Omental fat pad (tissue), 4 donors: ENCODE measurements around the gene SYNM. TPM values are rescaled to one million over a fixed set of nuclear protein-coding genes. Genes with fewer than 3 reads are reported as not detected.

ENCODE experiments used
- ATAC-seq: fragments of 150-250 bp; one replicate; pipeline ENCODE4 v1.9.1; 2016; ENCODE audit warnings: mild to moderate bottlenecking, moderate library complexity; ENCODE audit not compliant: low FRiP score
- DNase-seq: peaks from one replicate; pipeline ENCODE4 v3.0.0-alpha.2; 2019; ENCODE audit warnings: low spot score
- CTCF ChIP-seq, 3 donors: fragments of 450-650 bp; IDR thresholded peaks; one replicate each; pipeline ENCODE4 v1.5.1; 2016 to 2017; ENCODE audit warnings: antibody characterized with exemption in 3 of 3, mild to moderate bottlenecking in 3 of 3, moderate library complexity in 2 of 3
- total RNA-seq, 4 donors: library from RNA; depleted of rRNA; stranded (reverse); fragments of >200 nt; gene quantifications; one replicate each; pipeline ENCODE4 v1.1.0, GENCODE V29; 2016

The SYNM gene
- total RNA-seq, 4 donors from 2014 or later, result 13.6 to 49.7 (median 37.5) TPM

DNA sequence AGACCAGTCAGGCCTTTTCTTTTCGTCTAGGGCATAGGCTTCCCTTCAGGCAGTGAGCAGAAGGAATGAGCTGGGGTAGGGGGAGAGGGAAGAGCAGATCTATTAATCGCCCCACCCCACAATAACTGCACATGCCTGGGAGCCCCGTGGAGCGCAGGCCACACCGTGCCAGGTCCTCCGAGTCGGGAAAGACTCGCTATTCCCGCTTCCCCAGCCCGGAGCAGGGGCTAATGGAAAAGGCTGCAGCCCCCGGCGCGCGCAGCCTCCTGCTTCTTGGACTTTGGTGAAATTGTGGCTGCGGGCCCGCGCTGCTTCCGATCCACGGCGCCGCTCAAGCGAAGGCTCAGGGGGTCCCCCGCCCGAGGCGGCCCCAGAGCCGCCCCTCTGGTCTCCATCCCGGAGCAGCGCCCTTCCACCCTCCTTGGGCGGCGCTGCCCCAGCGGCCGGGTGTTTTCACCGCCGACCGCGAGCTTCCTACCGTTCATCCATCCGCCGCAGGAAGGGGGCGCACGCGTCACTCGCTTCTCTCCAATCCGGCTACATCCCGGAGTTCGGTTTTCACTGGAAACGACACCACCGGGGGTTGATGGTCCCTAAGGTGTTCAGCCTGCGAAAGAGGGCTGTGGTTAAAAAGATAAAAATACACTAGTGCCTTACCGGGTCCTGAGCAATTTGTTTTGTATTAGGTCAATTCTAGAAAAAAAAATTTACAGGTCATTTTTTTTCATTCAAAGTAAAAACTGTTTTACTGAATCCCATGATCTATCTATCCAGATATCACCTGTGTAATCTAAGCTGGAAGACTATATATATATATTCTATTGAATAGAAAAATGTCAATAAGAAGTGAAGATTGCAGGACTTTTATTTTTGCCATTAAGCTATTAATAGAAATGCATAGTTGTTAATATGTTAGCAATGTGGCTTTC, 4.4 kb upstream of the SYNM start:
- DNase-seq (peak; percentile 58), ATAC-seq (peak; percentile 50)
- peak in 1 of 3 donors; percentile 25 for TF ChIP-seq CTCF (IDR thresholded peaks at IDR 0.05)

- ATAC-seq (no peak), DNase-seq (no peak)
- no peak for TF ChIP-seq CTCF (IDR thresholded peaks at IDR 0.05)
Measured at GRCh38 chr15:99101501-99101900, 3.4 kb upstream of the SYNM start.

DNA sequence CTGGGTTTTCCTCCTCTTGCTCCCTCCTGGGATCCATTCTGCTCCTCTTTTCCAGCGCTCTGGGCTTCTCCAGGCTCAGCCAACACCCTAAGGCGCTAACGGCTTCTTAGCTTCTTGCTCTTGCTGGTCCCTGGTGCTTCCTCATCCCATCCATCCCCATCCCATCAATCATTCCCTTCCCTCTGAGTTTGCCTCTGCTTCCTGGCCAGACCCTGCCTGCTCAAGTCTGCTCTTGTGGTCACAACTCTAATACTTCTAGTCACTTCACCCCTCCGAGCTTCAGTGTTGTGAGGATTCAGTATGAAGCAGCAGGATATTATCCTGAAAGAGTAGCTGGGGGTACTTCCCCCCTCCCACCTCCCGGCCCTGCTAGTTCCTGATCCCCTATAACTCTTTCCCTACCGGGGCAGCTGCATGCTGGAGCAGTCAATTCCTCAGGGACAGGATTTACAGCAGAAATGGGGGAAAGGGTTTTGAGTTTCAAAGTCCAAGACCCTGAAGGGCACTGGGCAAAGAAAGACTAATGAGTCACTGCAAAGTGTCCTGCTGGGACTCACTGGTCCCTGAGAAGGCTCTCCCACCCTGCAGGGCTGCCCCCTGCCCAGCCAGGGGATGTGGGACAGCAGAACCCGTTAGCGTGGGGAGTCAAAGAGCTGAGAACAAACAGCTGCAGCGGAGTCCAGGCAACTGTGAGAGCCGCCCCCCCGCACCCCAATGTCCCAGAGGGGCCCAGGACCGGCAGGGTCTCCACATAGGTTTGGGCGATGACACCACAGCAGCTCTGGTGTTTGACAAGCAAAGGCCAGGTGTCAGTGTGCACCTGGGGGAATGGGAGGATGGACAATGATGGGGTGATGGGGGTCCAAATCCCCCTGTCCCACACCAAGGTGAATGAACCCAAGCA, 2.3 kb upstream of the SYNM start:
- TF ChIP-seq CTCF (IDR thresholded peaks at IDR 0.05), result no peak
- no peak for ATAC-seq
- no peak for DNase-seq

DNA sequence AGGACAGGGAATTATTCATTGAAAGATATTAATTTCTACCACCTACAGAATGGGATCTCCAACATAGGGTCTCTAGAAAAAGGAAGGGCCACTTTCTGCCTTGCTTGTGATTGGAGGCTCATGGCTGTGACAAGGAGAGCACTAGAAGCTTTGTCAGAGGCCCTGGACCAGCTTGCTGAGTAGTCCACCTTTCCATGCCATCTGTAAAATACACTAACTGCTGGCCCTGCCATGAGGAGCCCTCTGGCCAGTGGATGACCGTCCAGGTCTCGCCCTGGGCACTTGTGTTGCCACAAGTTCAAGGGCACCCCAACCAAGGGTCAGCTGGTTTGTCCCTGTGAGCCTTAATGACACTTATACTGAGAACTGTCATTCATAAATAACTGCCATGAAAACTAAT, 1.6 kb upstream of the SYNM start:
- DNase-seq, result no peak
- ATAC-seq, result no peak
- no peak for TF ChIP-seq CTCF (IDR thresholded peaks at IDR 0.05)

DNA sequence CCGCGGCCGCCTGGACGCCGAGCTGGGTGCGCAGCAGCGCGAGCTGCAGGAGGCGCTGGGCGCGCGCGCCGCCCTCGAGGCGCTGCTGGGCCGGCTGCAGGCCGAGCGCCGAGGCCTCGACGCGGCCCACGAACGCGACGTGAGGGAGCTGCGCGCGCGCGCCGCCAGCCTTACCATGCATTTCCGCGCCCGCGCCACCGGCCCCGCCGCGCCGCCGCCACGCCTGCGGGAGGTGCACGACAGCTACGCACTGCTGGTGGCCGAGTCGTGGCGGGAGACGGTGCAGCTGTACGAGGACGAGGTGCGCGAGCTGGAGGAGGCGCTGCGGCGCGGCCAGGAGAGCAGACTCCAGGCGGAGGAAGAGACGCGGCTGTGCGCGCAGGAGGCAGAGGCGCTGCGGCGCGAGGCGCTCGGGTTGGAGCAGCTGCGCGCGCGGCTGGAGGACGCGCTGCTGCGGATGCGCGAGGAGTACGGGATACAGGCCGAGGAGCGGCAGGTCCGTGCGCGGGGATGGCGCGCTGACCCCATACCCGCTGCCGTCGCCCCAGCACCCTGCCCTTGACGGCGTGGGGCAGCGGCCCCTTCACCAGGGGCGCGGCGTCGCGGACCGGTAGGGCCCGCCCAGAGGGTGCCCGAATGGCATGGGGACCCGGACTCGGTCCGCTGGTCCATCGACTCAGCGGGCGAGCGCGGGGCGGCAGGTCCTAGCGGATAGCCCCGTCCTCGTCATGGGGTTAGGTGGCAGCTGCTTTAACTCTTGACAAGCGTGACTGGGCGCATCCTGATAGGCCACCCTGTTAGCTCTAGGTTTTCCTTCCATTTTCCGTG, 848 bp downstream of the SYNM start:
- DNase-seq (no peak), ATAC-seq (peak; percentile 11)
- TF ChIP-seq CTCF (IDR thresholded peaks at IDR 0.05), result no peak

DNA sequence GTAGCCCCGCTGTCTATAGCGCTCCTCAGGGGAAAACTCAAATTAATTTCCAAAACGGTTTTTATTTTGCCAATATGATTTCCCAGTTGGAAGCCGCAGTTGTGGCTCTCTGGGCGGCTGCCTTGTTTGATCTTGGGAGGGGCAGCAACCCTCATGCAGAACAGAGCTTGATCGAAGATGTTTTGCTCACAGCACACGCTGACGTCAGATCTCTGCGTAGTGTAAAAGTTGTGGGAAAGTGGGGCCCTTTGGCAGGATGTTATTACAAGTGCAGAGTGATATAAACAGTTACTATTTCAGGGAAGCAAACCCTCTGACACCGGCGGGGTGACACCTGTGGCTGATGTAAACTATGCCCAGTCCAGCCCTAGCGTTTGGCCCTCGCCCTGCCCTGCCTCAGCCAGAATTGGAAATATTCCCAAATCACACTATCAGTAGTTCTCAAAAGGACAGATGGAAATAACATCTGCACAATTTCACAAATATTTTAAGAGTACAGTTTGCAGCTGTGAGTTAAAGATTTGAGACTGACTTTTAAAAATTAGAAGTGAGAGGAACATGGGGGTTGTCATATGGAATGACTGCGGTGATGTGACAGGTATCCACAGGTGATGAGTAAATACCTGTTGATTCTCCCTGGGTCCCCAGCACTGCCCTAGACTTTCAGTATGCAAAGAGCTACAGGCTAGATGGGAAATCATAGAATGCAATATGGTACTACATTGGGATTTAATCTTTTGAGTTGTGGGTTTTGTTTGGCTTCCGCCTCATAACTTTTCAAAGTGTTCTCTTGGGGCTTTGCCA, 1.7 kb downstream of the SYNM start:
- no peak for DNase-seq
- no peak for TF ChIP-seq CTCF (IDR thresholded peaks at IDR 0.05)
- no peak for ATAC-seq
